HUES64 (cell line): ENCODE results near the gene CEACAM21.
"Not testable (repeated sequence)": the region's sequence is repeated elsewhere in the genome, so short reads cannot be mapped to it uniquely, and the experiment has no call there.

Experiments
- H3K27ac ChIP-seq: 2 replicates; pipeline ENCODE4 v1.7.0; 2013; ENCODE audit warnings: low read depth, low read length, inconsistent platforms
- H3K27me3 ChIP-seq: 2 replicates; pipeline ENCODE4 v1.6.1; 2013; ENCODE audit warnings: mild to moderate bottlenecking, low read length; ENCODE audit not compliant: insufficient read depth
- H3K36me3 ChIP-seq: 2 replicates; pipeline ENCODE4 v1.6.1; 2013; ENCODE audit warnings: mild to moderate bottlenecking, low read length; ENCODE audit not compliant: insufficient read depth
- H3K4me1 ChIP-seq: 2 replicates; pipeline ENCODE4 v1.6.1; 2013; ENCODE audit warnings: mild to moderate bottlenecking, low read length, moderate library complexity; ENCODE audit not compliant: insufficient read depth
- H3K4me3 ChIP-seq: 2 replicates; pipeline ENCODE4 v1.5.1; 2013; ENCODE audit warnings: mild to moderate bottlenecking, low read length, moderate library complexity
- H3K9ac ChIP-seq: 2 replicates; pipeline ENCODE4 v1.6.1; 2013; ENCODE audit warnings: mild to moderate bottlenecking, low read depth, low read length
- H3K9me3 ChIP-seq: 2 replicates; pipeline ENCODE4 v1.6.1; 2013; ENCODE audit warnings: low read depth, low read length; ENCODE audit not compliant: insufficient read depth
- WGBS: fragments of 150-250, 120-280 bp; methylation state at CpG from one replicate; pipeline ENCODE4 v1.1.7; 2013; ENCODE audit warnings: missing lambda C conversion rate; 5-methylcytosine and 5-hydroxymethylcytosine counted together

The CEACAM21 gene

GRCh38 chr19:41569481-41570150 lies 6.3 kb upstream of the CEACAM21 start:
- no peak overlapping the region for H3K4me3 ChIP-seq
- H3K9ac ChIP-seq, result no peak overlapping the region
- no peaks in the 10 kb centered on the region for H3K9me3 ChIP-seq
- peaks cover 69% of the 10 kb centered on the region for H3K27me3 ChIP-seq
- no peaks in the 10 kb centered on the region for H3K36me3 ChIP-seq
- no peak overlapping the region for H3K27ac ChIP-seq
- H3K4me1 ChIP-seq, result no peaks in the 10 kb centered on the region
- 64% methylated on average over 11 of the region's 11 CpGs for WGBS

DNA sequence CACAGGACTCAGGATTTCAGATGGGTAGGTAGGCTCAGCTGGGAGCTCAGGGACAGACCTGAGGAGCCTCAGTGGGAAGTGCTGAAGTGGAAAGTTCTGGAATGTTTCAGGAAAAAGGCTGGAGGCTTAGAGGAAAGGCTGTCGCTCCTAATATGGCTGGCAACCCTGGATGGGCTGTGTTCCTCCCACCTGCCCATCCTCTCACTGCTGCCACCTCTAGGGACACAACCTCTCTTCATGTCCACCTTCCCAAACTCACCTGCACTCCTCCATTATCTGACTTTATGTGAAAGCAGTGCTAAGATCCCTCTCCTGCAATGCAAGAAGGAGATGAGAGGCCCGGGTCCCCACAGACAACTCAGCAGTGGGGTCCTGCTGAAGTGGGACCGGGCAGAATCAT lies 5.8 kb upstream of the CEACAM21 start:
- no peak overlapping the region for H3K9ac ChIP-seq
- 62% methylated on average over 3 of the region's 3 CpGs for WGBS
- no peak overlapping the region for H3K27ac ChIP-seq
- peaks cover 63% of the 10 kb centered on the region for H3K27me3 ChIP-seq
- no peaks in the 10 kb centered on the region for H3K36me3 ChIP-seq
- H3K4me1 ChIP-seq, result no peaks in the 10 kb centered on the region
- H3K9me3 ChIP-seq, result no peaks in the 10 kb centered on the region
- no peak overlapping the region for H3K4me3 ChIP-seq

DNA sequence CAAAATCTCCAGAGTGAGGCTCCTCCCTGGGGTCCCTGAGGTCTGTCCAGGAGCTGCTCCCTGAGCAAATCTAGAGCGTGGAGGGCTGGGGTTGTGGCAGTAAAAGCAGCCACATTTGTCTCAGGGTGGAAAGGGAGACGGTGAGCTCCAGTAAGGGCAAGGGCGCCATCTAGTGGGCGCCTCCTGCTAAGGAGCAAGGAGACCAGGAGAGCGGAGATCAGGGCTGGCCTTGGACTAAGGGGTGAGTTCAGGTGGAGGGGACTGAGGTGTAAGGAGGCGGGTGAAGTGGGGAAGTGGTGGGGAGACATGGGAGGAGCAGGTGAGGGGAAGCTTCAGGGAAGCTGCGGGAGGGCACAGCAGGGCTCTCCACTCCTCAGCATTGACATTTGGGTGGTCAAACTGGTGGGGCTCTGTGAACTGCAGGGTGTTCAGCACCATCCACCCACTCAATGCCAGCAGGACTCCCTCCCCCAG lies 5.3 kb upstream of the CEACAM21 start:
- 3% methylated on average over 7 of the region's 7 CpGs for WGBS
- no peak overlapping the region for H3K27ac ChIP-seq
- peaks cover 58% of the 10 kb centered on the region for H3K27me3 ChIP-seq
- no peaks in the 10 kb centered on the region for H3K36me3 ChIP-seq
- H3K9me3 ChIP-seq, result no peaks in the 10 kb centered on the region
- no peak overlapping the region for H3K9ac ChIP-seq
- H3K4me1 ChIP-seq, result no peaks in the 10 kb centered on the region
- no peak overlapping the region for H3K4me3 ChIP-seq

- no peaks in the 10 kb centered on the region for H3K4me1 ChIP-seq
- H3K4me3 ChIP-seq, result no peak overlapping the region
- no peak overlapping the region for H3K9ac ChIP-seq
- no peaks in the 10 kb centered on the region for H3K36me3 ChIP-seq
- WGBS, result 81% methylated on average over 19 of the region's 19 CpGs
- no peak overlapping the region for H3K27ac ChIP-seq
- 0 out of 2 replicates have a peak, but pooled peaks cover 3% of the 10 kb centered on the region for H3K27me3 ChIP-seq
- peaks cover 23% of the 10 kb centered on the region for H3K9me3 ChIP-seq
Measured at GRCh38 chr19:41577144-41577830, 1.3 kb downstream of the CEACAM21 start.

DNA sequence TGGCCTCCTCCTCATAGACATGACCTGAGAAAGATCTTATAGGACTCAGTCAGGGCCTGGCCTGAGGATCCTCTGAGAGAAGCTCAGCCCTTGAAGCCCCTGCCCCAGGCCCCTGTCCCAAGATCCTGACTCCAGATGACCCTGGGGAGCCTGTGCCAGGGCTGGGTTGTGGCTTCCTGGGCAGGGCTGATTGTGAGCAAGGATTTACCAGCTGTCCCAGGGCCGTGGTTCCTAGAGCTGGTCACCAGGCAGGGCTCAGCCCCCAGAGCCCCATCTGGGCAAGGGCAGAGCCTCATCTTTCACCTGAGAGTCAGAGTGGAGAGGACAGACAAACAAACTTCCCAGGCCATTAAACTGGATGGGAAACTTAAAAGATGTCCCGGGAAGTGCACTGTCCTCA lies 1.9 kb downstream of the CEACAM21 start:
- Histone ChIP-seq H3K9me3 (peaks cover 27% of the 10 kb centered on the region), H3K4me3 (no peak overlapping the region), H3K27me3 (0 out of 2 replicates have a peak, but pooled peaks cover 1% of the 10 kb centered on the region), H3K9ac (no peak overlapping the region), H3K4me1 (no peaks in the 10 kb centered on the region), H3K36me3 (no peaks in the 10 kb centered on the region), H3K27ac (no peak overlapping the region)
- WGBS, result 82% methylated on average over 2 of the region's 2 CpGs

- Histone ChIP-seq H3K27me3 (no peaks in the 10 kb centered on the region), H3K36me3 (no peaks in the 10 kb centered on the region), H3K4me3 (no peak overlapping the region), H3K9me3 (peaks cover 34% of the 10 kb centered on the region), H3K4me1 (no peaks in the 10 kb centered on the region), H3K27ac (no peak overlapping the region), H3K9ac (no peak overlapping the region)
- WGBS, result 46% methylated on average over 2 of the region's 2 CpGs
Measured at GRCh38 chr19:41578886-41579285, 2.9 kb downstream of the CEACAM21 start.

- H3K9me3 ChIP-seq, result peaks cover 47% of the 10 kb centered on the region
- not testable (repeated sequence) for H3K4me1 ChIP-seq, H3K4me3 ChIP-seq, H3K27me3 ChIP-seq, H3K36me3 ChIP-seq, H3K27ac ChIP-seq, H3K9ac ChIP-seq
- 59% methylated on average over 3 of the region's 4 CpGs for WGBS
Measured at GRCh38 chr19:41581068-41581467, 5.1 kb downstream of the CEACAM21 start.

DNA sequence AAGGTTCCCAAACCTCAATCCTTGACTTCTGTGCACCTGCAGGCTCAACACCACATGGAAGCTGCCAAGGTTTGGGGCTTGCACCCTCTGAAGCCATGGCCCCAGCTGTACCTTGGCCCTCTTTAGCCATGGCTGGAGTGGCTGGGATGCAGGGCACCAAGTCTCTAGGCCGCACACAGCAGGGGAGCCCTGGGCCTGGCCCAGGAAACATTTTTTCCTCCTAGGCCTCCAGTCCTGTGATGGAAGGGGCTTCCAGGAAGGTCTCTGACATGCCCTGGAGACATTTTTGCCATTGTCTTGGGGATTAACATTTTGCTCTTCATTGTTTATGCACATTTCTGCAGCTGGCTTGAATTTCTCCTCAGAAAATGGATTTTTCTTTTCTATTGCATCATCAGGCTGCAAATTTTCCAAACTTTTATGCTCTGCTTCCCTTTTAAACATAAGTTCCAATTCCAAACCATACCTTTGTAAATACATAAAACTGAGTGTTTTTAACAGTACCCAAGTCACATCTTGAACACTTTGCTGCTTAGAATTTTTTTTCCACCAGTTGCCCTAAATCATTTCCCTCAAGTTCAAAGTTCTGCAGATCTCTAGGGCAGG lies 6.7 kb downstream of the CEACAM21 start:
- not testable (repeated sequence) for H3K9ac ChIP-seq, H3K27me3 ChIP-seq, H3K36me3 ChIP-seq, H3K4me1 ChIP-seq, H3K4me3 ChIP-seq, H3K27ac ChIP-seq
- peaks cover 47% of the 10 kb centered on the region for H3K9me3 ChIP-seq
- WGBS, result 80% methylated on average over 1 of the region's 1 CpG

DNA sequence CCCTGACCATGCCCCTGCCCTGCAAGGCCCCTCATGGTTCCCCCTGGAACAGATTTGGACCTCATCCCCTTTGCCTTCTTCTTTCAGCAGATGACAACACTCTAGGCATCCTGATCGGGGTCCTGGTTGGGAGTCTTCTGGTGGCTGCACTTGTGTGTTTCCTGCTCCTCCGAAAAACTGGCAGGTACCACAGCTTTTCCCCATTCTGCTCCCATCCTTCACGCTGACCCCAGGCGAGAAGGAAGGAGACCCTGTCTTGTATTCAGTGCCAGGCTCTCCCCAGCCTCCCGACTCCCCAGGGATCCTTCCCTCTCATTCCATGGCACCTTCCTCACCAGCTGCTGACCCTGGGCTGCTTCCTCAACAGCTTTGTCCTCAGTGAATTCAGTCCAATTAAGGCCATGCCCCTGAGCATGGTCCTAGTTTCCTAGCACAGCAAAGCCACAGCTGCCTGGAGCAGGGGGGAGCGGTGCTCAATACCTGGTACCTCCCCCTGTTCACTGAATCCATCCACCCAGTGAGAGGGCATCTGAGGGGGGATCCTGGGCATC lies 8.4 kb downstream of the CEACAM21 start:
- H3K9me3 ChIP-seq, result peaks cover 41% of the 10 kb centered on the region
- WGBS, result 60% methylated on average over 6 of the region's 6 CpGs
- no peak overlapping the region for H3K9ac ChIP-seq
- H3K4me3 ChIP-seq, result no peak overlapping the region
- no peak overlapping the region for H3K27ac ChIP-seq
- no peaks in the 10 kb centered on the region for H3K36me3 ChIP-seq
- no peaks in the 10 kb centered on the region for H3K4me1 ChIP-seq
- no peaks in the 10 kb centered on the region for H3K27me3 ChIP-seq

DNA sequence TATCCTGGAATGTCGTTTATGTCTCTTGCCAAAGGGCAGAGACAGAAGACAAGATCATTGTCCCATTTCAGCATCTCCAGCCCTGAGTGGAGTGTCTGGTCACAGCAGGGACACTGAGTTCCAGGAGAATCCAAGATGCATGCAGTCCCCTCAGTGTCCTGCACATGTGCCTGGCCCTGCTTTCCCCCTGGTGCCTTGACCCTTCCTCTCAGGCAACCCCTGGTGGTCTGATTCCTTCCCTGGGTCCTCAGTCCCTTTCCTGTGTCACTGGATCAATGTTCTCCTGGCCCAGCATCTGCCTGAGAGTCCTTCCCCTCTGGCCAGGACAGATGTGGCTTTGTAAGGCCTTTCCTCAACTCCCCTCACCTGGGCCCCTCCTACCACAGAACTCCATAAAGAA lies 9.0 kb downstream of the CEACAM21 start:
- Histone ChIP-seq H3K36me3 (no peaks in the 10 kb centered on the region), H3K27ac (no peak overlapping the region), H3K9ac (no peak overlapping the region), H3K9me3 (peaks cover 41% of the 10 kb centered on the region), H3K4me1 (no peaks in the 10 kb centered on the region), H3K27me3 (no peaks in the 10 kb centered on the region), H3K4me3 (no peak overlapping the region)
- WGBS, result 61% methylated on average over 1 of the region's 1 CpG

DNA sequence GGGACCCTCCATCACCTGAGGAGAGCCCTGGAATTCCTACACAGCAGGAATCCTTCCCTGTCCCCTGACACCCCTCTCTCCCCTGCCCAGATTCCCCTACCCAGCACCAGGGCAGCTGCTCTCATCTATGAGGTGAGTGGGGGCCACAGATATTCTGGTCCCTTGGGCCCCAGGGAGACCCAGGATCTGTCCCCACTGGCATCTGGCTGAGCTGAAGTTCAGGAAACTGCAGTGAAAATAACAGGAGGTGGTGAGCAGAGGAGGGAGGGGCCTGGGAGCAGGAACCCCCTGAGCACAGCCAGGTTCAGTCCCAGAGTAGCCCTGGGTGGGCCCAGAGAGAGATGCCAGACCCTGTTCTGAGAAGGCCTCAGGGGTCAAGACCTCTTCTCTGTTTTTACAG lies 10.1 kb downstream of the CEACAM21 start:
- Histone ChIP-seq H3K9ac (no peak overlapping the region), H3K27me3 (no peaks in the 10 kb centered on the region), H3K27ac (no peak overlapping the region), H3K4me3 (no peak overlapping the region), H3K4me1 (no peaks in the 10 kb centered on the region), H3K9me3 (peaks cover 34% of the 10 kb centered on the region), H3K36me3 (no peaks in the 10 kb centered on the region)
